Transverse colon (tissue), 4 donors: ENCODE data around the gene NFIA. TPM values are rescaled to one million over a fixed set of nuclear protein-coding genes. Genes with fewer than 3 reads are reported as not detected.

Experiments used
- DNase-seq: peaks from one replicate; pipeline ENCODE4 v3.0.0-alpha.2; 2019
- H3K27ac ChIP-seq, 4 donors: fragments of 200-600 bp; sonication (generic); 2 replicates each; pipeline ENCODE4 v1.5.1; 2016 to 2018; ENCODE audit warnings: inconsistent platforms in 4 of 4
- H3K27me3 ChIP-seq: fragments of 200-600 bp; sonication (generic); 2 replicates; pipeline ENCODE4 v1.5.1; 2017; ENCODE audit warnings: inconsistent platforms
- H3K36me3 ChIP-seq, 4 donors: fragments of 200-600 bp; sonication (generic); 2 replicates each; pipeline ENCODE4 v1.5.1; 2017 to 2019; ENCODE audit warnings: inconsistent platforms in 4 of 4
- H3K4me1 ChIP-seq, 4 donors: fragments of 200-600 bp; sonication (generic); 2 replicates each; pipeline ENCODE4 v1.5.1; 2017 to 2020; ENCODE audit warnings: inconsistent platforms in 4 of 4
- H3K4me3 ChIP-seq, 4 donors: fragments of 200-600 bp; sonication (generic); 1 replicate in 1 of 4; 2 replicates in 3 of 4; pipeline versions ENCODE4 v1.5.1 to v1.6.1; 2017 to 2019; ENCODE audit warnings: inconsistent platforms in 4 of 4
- H3K9me3 ChIP-seq, 2 donors: fragments of 200-600 bp; sonication (generic); 2 replicates each; pipeline ENCODE4 v1.5.1; 2017 to 2019; ENCODE audit warnings: inconsistent platforms in 2 of 2
- CTCF ChIP-seq, 5 experiments: fragments of 200-600 bp in 3 of 5; fragments of 450-650 bp in 2 of 5; sonication (generic) in 3 of 5; IDR thresholded peaks; 1 replicate in 2 of 5; 2 replicates in 3 of 5; pipeline ENCODE4 v1.5.1; 2016 to 2017; ENCODE audit warnings: antibody characterized with exemption in 5 of 5, inconsistent platforms in 3 of 5, mild to moderate bottlenecking in 2 of 5, moderate library complexity in 1 of 5
- EP300 ChIP-seq: sonication (generic); formaldehyde crosslinking; IDR thresholded peaks from one replicate; pipeline ENCODE4 v1.6.1; 2017; ENCODE audit warnings: antibody characterized with exemption, low read depth
- POLR2A ChIP-seq: fragments of 450-650 bp; IDR thresholded peaks from one replicate; pipeline ENCODE4 v1.6.1; 2016; ENCODE audit warnings: antibody characterized with exemption, mild to moderate bottlenecking, moderate library complexity
- POLR2AphosphoS5 ChIP-seq, 3 donors: sonication (generic); formaldehyde crosslinking; IDR thresholded peaks; one replicate each; pipeline ENCODE4 v1.6.1; 2016; ENCODE audit warnings: antibody characterized with exemption in 3 of 3
- WGBS, 2 donors: methylation state at CpG; one replicate each; pipeline ENCODE4 v1.1.5; 2018; ENCODE audit warnings: low coverage in 1 of 2; 5-methylcytosine and 5-hydroxymethylcytosine counted together
- in situ Hi-C, 4 donors: fragments of 200-750 bp; cut with MboI; loops; one replicate each; pipeline versions ENCODE4 v1.15.0 to v1.15.1; 2017; ENCODE audit warnings: low sequenced_read_pairs in 3 of 4, low pct_ligation_motif_present in 1 of 4, low pct_unique_long_range_greater_than_20kb in 1 of 4
- intact Hi-C: fragments of 100-400 bp; cut with DNase I; formaldehyde crosslinking; loops from one replicate; pipeline ENCODE4 v1.15.1; 2023; ENCODE audit warnings: low total_unique reads
- total RNA-seq, 4 donors: library from RNA; depleted of rRNA; stranded (reverse); fragments of >200 nt; gene quantifications; one replicate each; pipeline ENCODE4 v1.1.0, GENCODE V29; 2016

The NFIA gene
- total RNA-seq, 4 donors from 2014 or later, result 17.3 to 37.2 (median 29.8) TPM

GRCh38 chr1:61432616-61433388 is 350.4 kb downstream of the NFIA start:
- Histone ChIP-seq H3K4me1 (no peaks in the 10 kb centered on the region), H3K9me3 (no peaks in the 10 kb centered on the region), H3K27ac (no peak overlapping the region), H3K27me3 (no peaks in the 10 kb centered on the region), H3K36me3 (no peaks in the 10 kb centered on the region), H3K4me3 (no peak overlapping the region)
- in situ Hi-C loops, result loop anchor here in 2 of 4 donors (5.0 to 25.0 kb wide), 2 partner anchors 46 to 396 kb away; no protein-coding TSS in a partner anchor
- TF ChIP-seq POLR2AphosphoS5 (IDR thresholded peaks at IDR 0.05) (no peak), EP300 (no peak), POLR2A (no peak), CTCF (IDR thresholded peaks at IDR 0.05) (no peak)
- WGBS, 2 donors, result 53 to 72% methylated on average over 2 to 7 of the region's 7 CpGs
- no peak for DNase-seq
- intact Hi-C loops, result no loop called here

- no peaks in the 10 kb centered on the region for H3K27me3 ChIP-seq
- H3K36me3 ChIP-seq, result no peaks in the 10 kb centered on the region
- H3K4me1 ChIP-seq, result no peaks in the 10 kb centered on the region
- no peaks in the 10 kb centered on the region for H3K9me3 ChIP-seq
- 78% methylated on average over 2 of the region's 2 CpGs; no CpG with 5 or more reads in 1 of the 2 donors for WGBS, 2 donors
- intact Hi-C loops, result no loop called here
- TF ChIP-seq POLR2A (no peak), POLR2AphosphoS5 (IDR thresholded peaks at IDR 0.05) (no peak), EP300 (no peak), CTCF (IDR thresholded peaks at IDR 0.05) (no peak)
- in situ Hi-C loops, result loop anchor here in 2 of 4 donors (5.0 to 25.0 kb wide), 2 partner anchors 46 to 396 kb away; no protein-coding TSS in a partner anchor
- no peak overlapping the region for H3K27ac ChIP-seq
- no peak for DNase-seq
- no peak overlapping the region for H3K4me3 ChIP-seq
Observed at GRCh38 chr1:61433646-61434045, 351.3 kb downstream of the NFIA start.

- no peak for TF ChIP-seq POLR2AphosphoS5 (IDR thresholded peaks at IDR 0.05)
Observed at GRCh38 chr1:61434276-61434675, 351.9 kb downstream of the NFIA start.

GRCh38 chr1:61435226-61435625 is 352.9 kb downstream of the NFIA start:
- Histone ChIP-seq H3K4me1 (no peaks in the 10 kb centered on the region), H3K27ac (no peak overlapping the region), H3K36me3 (no peaks in the 10 kb centered on the region), H3K9me3 (no peaks in the 10 kb centered on the region), H3K4me3 (no peak overlapping the region), H3K27me3 (no peaks in the 10 kb centered on the region)
- in situ Hi-C loops, result loop anchor here in 1 of 4 donors (25.0 kb wide), 1 partner anchor 398 kb away; no protein-coding TSS in a partner anchor
- DNase-seq, result no peak
- no peak for TF ChIP-seq POLR2A
- TF ChIP-seq CTCF (IDR thresholded peaks at IDR 0.05), result no peak
- no peak for TF ChIP-seq POLR2AphosphoS5 (IDR thresholded peaks at IDR 0.05)
- no peak for TF ChIP-seq EP300
- 78 to 100% methylated on average over 4 to 5 of the region's 5 CpGs for WGBS, 2 donors
- intact Hi-C loops, result no loop called here

More at GRCh38 chr1:61434276-61434675, 351.9 kb downstream of the NFIA start:
- DNase-seq, result no peak
- H3K4me1 ChIP-seq, result no peaks in the 10 kb centered on the region
- intact Hi-C loops (no loop called here), in situ Hi-C loops (loop anchor here in 2 of 4 donors (5.0 to 25.0 kb wide), 2 partner anchors 47 to 397 kb away; no protein-coding TSS in a partner anchor)
- H3K9me3 ChIP-seq, result no peaks in the 10 kb centered on the region
- no peak overlapping the region for H3K27ac ChIP-seq
- WGBS, 2 donors, result 79% methylated on average over 5 of the region's 5 CpGs
- H3K27me3 ChIP-seq, result no peaks in the 10 kb centered on the region
- H3K36me3 ChIP-seq, result no peaks in the 10 kb centered on the region
- H3K4me3 ChIP-seq, result no peak overlapping the region
